ENCODE measurements around the gene MPRIP.

The MPRIP gene

GRCh38 chr17:17026163-17026562, 16.1 kb upstream of the MPRIP start:
- TF ChIP-seq CTCF (IDR thresholded peaks at IDR 0.05; ENCODE audit: insufficient read depth, low read length, poor library complexity, severe bottlenecking) = no peak

GRCh38 chr17:17027442-17028058, 14.7 kb upstream of the MPRIP start:
- no peak for DNase-seq (ENCODE audit: extremely low read depth, insufficient read length)
- Histone ChIP-seq H3K27me3 (replicated peaks; ENCODE audit: control insufficient read depth, insufficient read depth, low read length) (no peaks in the 10 kb centered on the region), H3K4me3 (replicated peaks; ENCODE audit: low read depth, low read length) (no peak overlapping the region), H3K36me3 (ENCODE audit: control insufficient read depth, insufficient read depth, low read length) (no peaks in the 10 kb centered on the region)
- no peak for TF ChIP-seq CTCF (IDR thresholded peaks at IDR 0.05; ENCODE audit: insufficient read depth, low read length, poor library complexity, severe bottlenecking)

More at GRCh38 chr17:17026163-17026562, 16.1 kb upstream of the MPRIP start:
- no peak overlapping the region for H3K4me3 ChIP-seq (replicated peaks; ENCODE audit: low read depth, low read length)
- no peaks in the 10 kb centered on the region; the same call in 1 of the 2 replicates for H3K27me3 ChIP-seq (replicated peaks; ENCODE audit: control insufficient read depth, insufficient read depth, low read length)
- no peak for DNase-seq (ENCODE audit: extremely low read depth, insufficient read length)
- no peaks in the 10 kb centered on the region for H3K36me3 ChIP-seq (ENCODE audit: control insufficient read depth, insufficient read depth, low read length)

GRCh38 chr17:17028059-17028877, 14.0 kb upstream of the MPRIP start:
- H3K4me3 ChIP-seq (replicated peaks; ENCODE audit: low read depth, low read length) = no peak overlapping the region
- no peak for TF ChIP-seq CTCF (IDR thresholded peaks at IDR 0.05; ENCODE audit: insufficient read depth, low read length, poor library complexity, severe bottlenecking)
- H3K27me3 ChIP-seq (replicated peaks; ENCODE audit: control insufficient read depth, insufficient read depth, low read length) = no peaks in the 10 kb centered on the region
- DNase-seq (ENCODE audit: extremely low read depth, insufficient read length) = no peak
- no peaks in the 10 kb centered on the region for H3K36me3 ChIP-seq (ENCODE audit: control insufficient read depth, insufficient read depth, low read length)

- H3K4me3 ChIP-seq (replicated peaks; ENCODE audit: low read depth, low read length) = no peak overlapping the region
- H3K27me3 ChIP-seq (replicated peaks; ENCODE audit: control insufficient read depth, insufficient read depth, low read length) = no peaks in the 10 kb centered on the region
- DNase-seq (ENCODE audit: extremely low read depth, insufficient read length) = no peak
- no peak for TF ChIP-seq CTCF (IDR thresholded peaks at IDR 0.05; ENCODE audit: insufficient read depth, low read length, poor library complexity, severe bottlenecking)
- H3K36me3 ChIP-seq (ENCODE audit: control insufficient read depth, insufficient read depth, low read length) = no peaks in the 10 kb centered on the region
Measured at GRCh38 chr17:17028878-17029535, 13.2 kb upstream of the MPRIP start.

GRCh38 chr17:17029938-17030337, 12.3 kb upstream of the MPRIP start:
- Histone ChIP-seq H3K4me3 (replicated peaks; ENCODE audit: low read depth, low read length) (no peak overlapping the region), H3K36me3 (ENCODE audit: control insufficient read depth, insufficient read depth, low read length) (no peaks in the 10 kb centered on the region), H3K27me3 (replicated peaks; ENCODE audit: control insufficient read depth, insufficient read depth, low read length) (no peaks in the 10 kb centered on the region)
- TF ChIP-seq CTCF (IDR thresholded peaks at IDR 0.05; ENCODE audit: insufficient read depth, low read length, poor library complexity, severe bottlenecking) = no peak
- no peak for DNase-seq (ENCODE audit: extremely low read depth, insufficient read length)
